Panc1 (cell line): ENCODE measurements around the gene SH3GLB1. TPM values are rescaled to one million over a fixed set of nuclear protein-coding genes. Genes with fewer than 3 reads are reported as not detected.
"Not testable (repeated sequence)": the region's sequence is repeated elsewhere in the genome, so short reads cannot be mapped to it uniquely, and the experiment has no call there.

ENCODE experiments used
- ATAC-seq: fragments of 200-7000 bp; cut with Tn5 transposase; 2 replicates; pipeline ENCODE4 v1.9.1; 2020; ENCODE audit warnings: mild to moderate bottlenecking, moderate library complexity
- Bru-seq: library from RNA; stranded (reverse); fragments of 400-500 nt; gene quantifications from one replicate; lab custom pipeline; 2021; lab: Mats Ljungman, UMichigan
- BruChase-seq, 2 experiments: library from RNA; stranded (reverse); fragments of 400-500 nt; gene quantifications; one replicate each; lab custom pipeline; 2021; lab: Mats Ljungman, UMichigan
- BruUV-seq: library from RNA; stranded (reverse); fragments of 400-500 nt; replicated peaks from 2 replicates; lab custom pipeline; 2021; lab: Mats Ljungman, UMichigan
- CTCF ChIA-PET: fragments of 300-600 bp; sonication (Branson Sonifier 250); formaldehyde crosslinking; loops from one replicate; lab custom pipeline; 2022; ENCODE audit warnings: antibody characterized with exemption; lab: Charles Lee
- POLR2A ChIA-PET: fragments of 300-600 bp; sonication (Branson Sonifier 250); formaldehyde crosslinking; loops from one replicate; lab custom pipeline; 2022; ENCODE audit warnings: antibody characterized with exemption; lab: Charles Lee
- DNase-seq: peaks from one replicate; pipeline ENCODE4 v3.0.0-alpha.2; 2010; ENCODE audit warnings: low read depth, low spot score
- H3K27ac ChIP-seq: 2 replicates; pipeline ENCODE4 v1.5.1; 2011; ENCODE audit warnings: mild to moderate bottlenecking, low read length, inconsistent platforms
- H3K27me3 ChIP-seq: fragments of 200-500 bp; sonication (Bioruptor generic); 2 replicates; pipeline ENCODE4 v1.6.0; 2014; ENCODE audit warnings: low read length, inconsistent platforms; ENCODE audit not compliant: control insufficient read depth, insufficient read depth
- H3K36me3 ChIP-seq: fragments of 200-500 bp; sonication (Bioruptor generic); 2 replicates; pipeline ENCODE4 v1.5.1; 2014; ENCODE audit warnings: inconsistent platforms, mild to moderate bottlenecking, low read length, moderate library complexity; ENCODE audit not compliant: control insufficient read depth, insufficient read depth
- H3K4me1 ChIP-seq: 2 replicates; pipeline ENCODE4 v1.5.1; 2011; ENCODE audit warnings: inconsistent platforms, mild to moderate bottlenecking, low read length, moderate library complexity; ENCODE audit not compliant: control insufficient read depth, insufficient read depth
- H3K4me3 ChIP-seq, 2 experiments: 2 replicates each; pipeline ENCODE4 v1.5.1; 2011 to 2012; ENCODE audit warnings: low read depth in 2 of 2, low read length in 2 of 2, mild to moderate bottlenecking in 2 of 2, inconsistent platforms in 1 of 2, moderate library complexity in 1 of 2
- H3K9me3 ChIP-seq: fragments of 200-500 bp; sonication (Bioruptor generic); 2 replicates; pipeline ENCODE4 v1.5.1; 2014; ENCODE audit warnings: low read depth, mild to moderate bottlenecking, inconsistent platforms, low read length, moderate library complexity; ENCODE audit not compliant: control insufficient read depth, insufficient read depth
- POLR2AphosphoS5 ChIP-seq: IDR thresholded peaks from 2 replicates; pipeline ENCODE4 v1.6.1; 2012; ENCODE audit warnings: mild to moderate bottlenecking, low read depth, low read length, moderate library complexity
- SIN3A ChIP-seq: IDR thresholded peaks from 2 replicates; pipeline ENCODE4 v1.6.1; 2012; ENCODE audit warnings: low read depth, mild to moderate bottlenecking, low read length, moderate library complexity, borderline replicate concordance; ENCODE audit not compliant: insufficient read depth
- TCF7L2 ChIP-seq: IDR thresholded peaks from 2 replicates; pipeline ENCODE4 v1.6.1; 2011; ENCODE audit warnings: mild to moderate bottlenecking, low read depth, low read length, inconsistent platforms
- in situ Hi-C: cut with HindIII; loops from 2 replicates; pipeline ENCODE4 v1.10.0; 2016; ENCODE audit warnings: low sequenced_read_pairs, low pct_unique_long_range_greater_than_20kb
- intact Hi-C: fragments of 100-400 bp; cut with micrococcal nuclease; formaldehyde crosslinking; loops from one replicate; pipeline ENCODE4 v1.10.0; 2022; ENCODE audit not compliant: unreplicated experiment
- long read RNA-seq: library from polyadenylated mRNA; unstranded; transcript quantifications from one replicate; pipeline ENCODE4 v2.0.0, GENCODE V29; 2021; ENCODE audit not compliant: unreplicated experiment
- polyA plus RNA-seq: library from polyadenylated mRNA; unstranded; fragments of >200 nt; gene quantifications from one replicate; pipeline ENCODE4 v1.2.1, GENCODE V29; 2012; ENCODE audit warnings: missing spikeins; ENCODE audit not compliant: insufficient read length
- total RNA-seq: library from RNA; stranded (reverse); gene quantifications from one replicate; pipeline ENCODE4 v1.2.1, GENCODE V29; 2021; ENCODE audit not compliant: unreplicated experiment
- TF ChIP-seq, protein P1 (sequence below): fragments of 450-650 bp; IDR thresholded peaks from 2 replicates; pipeline ENCODE4 v1.5.1; 2017; ENCODE audit warnings: mild to moderate bottlenecking
- TF ChIP-seq, protein P2 (sequence below), 2 experiments: IDR thresholded peaks; 2 replicates each; pipeline ENCODE4 v1.6.1; 2011 to 2012; ENCODE audit warnings: low read depth in 2 of 2, control low read depth in 1 of 2, low read length in 1 of 2, mild to moderate bottlenecking in 1 of 2, moderate library complexity in 1 of 2; ENCODE audit not compliant: insufficient read depth in 1 of 2

The SH3GLB1 gene
- total RNA-seq (94.3 TPM), Bru-seq, nascent RNA (percentile 93 among the genes with signal in this experiment), BruChase-seq, experiment 1, labeled RNA remaining after a 2-hour chase (percentile 89 among the genes with signal in this experiment), BruChase-seq, experiment 2, labeled RNA remaining after a 6-hour chase (percentile 95 among the genes with signal in this experiment)
- 53.3 TPM for polyA plus RNA-seq
- long read RNA-seq, full-length matches to known transcripts, result 137 of 178 reads
- long read RNA-seq, partial matches to known transcripts, result 6 of 178 reads
- long read RNA-seq, other reads (novel, unspliced or antisense), result 35 of 178 reads

DNA sequence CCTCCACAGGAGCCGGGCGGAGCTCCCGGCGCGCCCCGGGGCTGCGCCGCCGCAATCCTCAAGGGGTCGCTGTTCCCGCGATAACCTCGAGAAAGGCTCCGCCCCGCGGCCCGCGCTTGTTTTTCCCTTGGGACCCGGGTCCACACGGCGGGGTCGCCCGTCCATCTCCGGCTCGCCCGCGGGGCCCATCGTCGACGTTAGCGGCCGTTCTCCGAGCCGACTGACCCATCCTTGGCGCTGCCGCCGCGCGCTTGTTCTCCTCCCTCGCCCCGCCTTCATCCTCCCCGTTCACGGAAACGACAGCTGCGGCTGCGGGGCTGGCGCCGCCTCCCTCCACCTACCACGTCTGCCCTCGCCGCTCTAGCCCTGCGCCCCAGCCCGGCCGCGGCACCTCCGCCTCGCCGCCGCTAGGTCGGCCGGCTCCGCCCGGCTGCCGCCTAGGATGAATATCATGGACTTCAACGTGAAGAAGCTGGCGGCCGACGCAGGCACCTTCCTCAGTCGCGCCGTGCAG, at the start of gene SH3GLB1:
SH3GLB1 (plus strand) TSS at position 119 of the 514 bp plus-strand sequence; CDS start at position 443, 324 bp downstream.
- H3K4me3 ChIP-seq, result peak within 1 kb of the TSS; percentile 90 to 95
- no peaks in the 10 kb centered on the region; the same call in 1 of the 2 replicates for H3K36me3 ChIP-seq
- no TSS peak for BruUV-seq
- in situ Hi-C loops (no loop called here), intact Hi-C loops (no loop called here)
- POLR2A ChIA-PET, result interaction anchor here (0.6 to 1.8 kb wide), 3 partner anchors 10 to 1495 kb away, joined by 3 to 9 read pairs (median 5); no protein-coding TSS in a partner anchor
- DNase-seq, result peak; percentile 60
- ATAC-seq, result peak; percentile 96
- CTCF ChIA-PET, result interaction anchor here (0.5 to 1.4 kb wide), 27 partner anchors 9 to 534 kb away, joined by 3 to 9 read pairs (median 4); partner anchors contain the start of genes HS2ST1 and SELENOF
- H3K27me3 ChIP-seq, result no peaks in the 10 kb centered on the region
- peak within 1 kb of the TSS; percentile 97 for H3K27ac ChIP-seq
- TF ChIP-seq SIN3A (peak; percentile 12; the same call in 1 of the 2 replicates), POLR2AphosphoS5 (peak; percentile 79)
- TF ChIP-seq, protein P1, sequence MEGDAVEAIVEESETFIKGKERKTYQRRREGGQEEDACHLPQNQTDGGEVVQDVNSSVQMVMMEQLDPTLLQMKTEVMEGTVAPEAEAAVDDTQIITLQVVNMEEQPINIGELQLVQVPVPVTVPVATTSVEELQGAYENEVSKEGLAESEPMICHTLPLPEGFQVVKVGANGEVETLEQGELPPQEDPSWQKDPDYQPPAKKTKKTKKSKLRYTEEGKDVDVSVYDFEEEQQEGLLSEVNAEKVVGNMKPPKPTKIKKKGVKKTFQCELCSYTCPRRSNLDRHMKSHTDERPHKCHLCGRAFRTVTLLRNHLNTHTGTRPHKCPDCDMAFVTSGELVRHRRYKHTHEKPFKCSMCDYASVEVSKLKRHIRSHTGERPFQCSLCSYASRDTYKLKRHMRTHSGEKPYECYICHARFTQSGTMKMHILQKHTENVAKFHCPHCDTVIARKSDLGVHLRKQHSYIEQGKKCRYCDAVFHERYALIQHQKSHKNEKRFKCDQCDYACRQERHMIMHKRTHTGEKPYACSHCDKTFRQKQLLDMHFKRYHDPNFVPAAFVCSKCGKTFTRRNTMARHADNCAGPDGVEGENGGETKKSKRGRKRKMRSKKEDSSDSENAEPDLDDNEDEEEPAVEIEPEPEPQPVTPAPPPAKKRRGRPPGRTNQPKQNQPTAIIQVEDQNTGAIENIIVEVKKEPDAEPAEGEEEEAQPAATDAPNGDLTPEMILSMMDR, result peak; percentile 99
- TF ChIP-seq, protein P2, sequence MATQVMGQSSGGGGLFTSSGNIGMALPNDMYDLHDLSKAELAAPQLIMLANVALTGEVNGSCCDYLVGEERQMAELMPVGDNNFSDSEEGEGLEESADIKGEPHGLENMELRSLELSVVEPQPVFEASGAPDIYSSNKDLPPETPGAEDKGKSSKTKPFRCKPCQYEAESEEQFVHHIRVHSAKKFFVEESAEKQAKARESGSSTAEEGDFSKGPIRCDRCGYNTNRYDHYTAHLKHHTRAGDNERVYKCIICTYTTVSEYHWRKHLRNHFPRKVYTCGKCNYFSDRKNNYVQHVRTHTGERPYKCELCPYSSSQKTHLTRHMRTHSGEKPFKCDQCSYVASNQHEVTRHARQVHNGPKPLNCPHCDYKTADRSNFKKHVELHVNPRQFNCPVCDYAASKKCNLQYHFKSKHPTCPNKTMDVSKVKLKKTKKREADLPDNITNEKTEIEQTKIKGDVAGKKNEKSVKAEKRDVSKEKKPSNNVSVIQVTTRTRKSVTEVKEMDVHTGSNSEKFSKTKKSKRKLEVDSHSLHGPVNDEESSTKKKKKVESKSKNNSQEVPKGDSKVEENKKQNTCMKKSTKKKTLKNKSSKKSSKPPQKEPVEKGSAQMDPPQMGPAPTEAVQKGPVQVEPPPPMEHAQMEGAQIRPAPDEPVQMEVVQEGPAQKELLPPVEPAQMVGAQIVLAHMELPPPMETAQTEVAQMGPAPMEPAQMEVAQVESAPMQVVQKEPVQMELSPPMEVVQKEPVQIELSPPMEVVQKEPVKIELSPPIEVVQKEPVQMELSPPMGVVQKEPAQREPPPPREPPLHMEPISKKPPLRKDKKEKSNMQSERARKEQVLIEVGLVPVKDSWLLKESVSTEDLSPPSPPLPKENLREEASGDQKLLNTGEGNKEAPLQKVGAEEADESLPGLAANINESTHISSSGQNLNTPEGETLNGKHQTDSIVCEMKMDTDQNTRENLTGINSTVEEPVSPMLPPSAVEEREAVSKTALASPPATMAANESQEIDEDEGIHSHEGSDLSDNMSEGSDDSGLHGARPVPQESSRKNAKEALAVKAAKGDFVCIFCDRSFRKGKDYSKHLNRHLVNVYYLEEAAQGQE (IDR thresholded peaks at IDR 0.05; ENCODE audit: insufficient read depth in 1 of 2, low read depth in 2 of 2, low read length in 1 of 2), result no peak
- peaks cover 17% of the 10 kb centered on the region for H3K4me1 ChIP-seq
- no peaks in the 10 kb centered on the region for H3K9me3 ChIP-seq

DNA sequence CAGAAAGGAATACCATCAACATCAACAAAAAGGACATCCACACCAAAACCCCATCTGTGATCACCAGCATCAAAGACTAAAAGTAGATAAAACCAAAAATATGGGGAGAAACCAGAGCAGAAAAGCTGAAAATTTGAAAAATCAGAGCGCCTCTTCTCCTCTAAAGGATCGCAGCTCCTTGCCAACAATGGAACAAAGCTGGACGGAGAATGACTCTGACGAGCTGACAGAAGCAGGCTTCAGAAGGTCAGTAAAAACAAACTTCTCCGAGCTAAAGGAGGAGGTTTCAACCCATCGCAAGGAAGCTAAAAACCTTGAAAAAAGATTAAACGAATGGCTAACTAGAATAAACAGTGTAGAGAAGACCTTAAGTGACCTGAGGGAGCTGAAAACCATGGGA, 46.0 kb upstream of the SH3GLB1 start:
- ATAC-seq, BruUV-seq, POLR2A ChIA-PET, H3K4me1 ChIP-seq, in situ Hi-C loops, DNase-seq, H3K27me3 ChIP-seq, H3K27ac ChIP-seq, H3K9me3 ChIP-seq, CTCF ChIA-PET, H3K4me3 ChIP-seq, intact Hi-C loops, H3K36me3 ChIP-seq: not testable (repeated sequence)

DNA sequence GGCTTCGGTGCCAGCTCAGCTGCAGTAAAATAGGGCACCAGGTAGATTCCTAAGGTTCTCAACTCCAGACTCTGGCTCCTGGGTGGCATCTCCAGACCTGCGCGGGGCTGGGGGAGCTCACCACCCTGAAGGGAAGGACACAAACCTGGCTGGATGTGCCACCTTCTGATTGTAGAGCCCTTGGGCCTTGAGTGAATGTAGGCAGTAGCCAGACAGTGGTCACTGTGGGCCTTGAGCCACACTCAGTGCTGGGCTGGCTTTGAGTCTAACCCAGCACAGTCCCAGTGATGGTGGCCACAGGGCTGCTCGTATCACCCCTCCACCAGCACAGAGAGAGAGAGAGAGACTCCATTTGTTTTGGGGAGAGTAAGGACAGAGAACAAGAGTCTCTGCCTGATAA, 38.0 kb upstream of the SH3GLB1 start:
- Histone ChIP-seq H3K4me1 (no peaks in the 10 kb centered on the region), H3K36me3 (no peaks in the 10 kb centered on the region), H3K27ac (no peak overlapping the region), H3K9me3 (no peaks in the 10 kb centered on the region), H3K27me3 (no peaks in the 10 kb centered on the region), H3K4me3 (no peak overlapping the region)
- TF ChIP-seq TCF7L2 (no peak), POLR2AphosphoS5 (no peak), SIN3A (no peak)
- TF ChIP-seq, protein P2 (IDR thresholded peaks at IDR 0.05; ENCODE audit: insufficient read depth in 1 of 2, low read depth in 2 of 2, low read length in 1 of 2), result no peak
- TF ChIP-seq, protein P1, result no peak
- DNase-seq, result no peak
- no TSS peak for BruUV-seq
- in situ Hi-C loops (no loop called here), intact Hi-C loops (no loop called here)
- no peak for ATAC-seq
- ChIA-PET CTCF (no interaction called here), POLR2A (interaction anchor here (0.7 kb wide), 1 partner anchor 1511 kb away, joined by 3 read pairs; no protein-coding TSS in a partner anchor)
